Uterus (tissue), 2 donors: Measurements from ENCODE around the gene PRKAA2.

ENCODE experiments used
- CTCF ChIP-seq, 4 experiments: fragments of 200-600 bp in 2 of 4; fragments of 450-650 bp in 2 of 4; sonication (generic) in 2 of 4; IDR thresholded peaks; one replicate each; pipeline ENCODE4 v1.5.1; 2016 to 2019; ENCODE audit warnings: antibody characterized with exemption in 4 of 4, mild to moderate bottlenecking in 2 of 4, moderate library complexity in 1 of 4
- POLR2A ChIP-seq, 2 donors: fragments of 450-650 bp; IDR thresholded peaks; one replicate each; pipeline ENCODE4 v1.6.1; 2016; ENCODE audit warnings: antibody characterized with exemption in 2 of 2, mild to moderate bottlenecking in 1 of 2, moderate library complexity in 1 of 2

GRCh38 chr1:56686169-56686568, 41.1 kb downstream of the PRKAA2 start:
- TF ChIP-seq CTCF (IDR thresholded peaks at IDR 0.05) = no peak
- TF ChIP-seq POLR2A (IDR thresholded peaks at IDR 0.05) = no peak
